ENCODE data around the gene RBMS3. TPM values are rescaled to one million over a fixed set of nuclear protein-coding genes. Genes with fewer than 3 reads are reported as not detected.

The RBMS3 gene
- total and polyA plus RNA-seq, 2 experiments from 2014 or later: 34.9 to 37.1 TPM

DNA sequence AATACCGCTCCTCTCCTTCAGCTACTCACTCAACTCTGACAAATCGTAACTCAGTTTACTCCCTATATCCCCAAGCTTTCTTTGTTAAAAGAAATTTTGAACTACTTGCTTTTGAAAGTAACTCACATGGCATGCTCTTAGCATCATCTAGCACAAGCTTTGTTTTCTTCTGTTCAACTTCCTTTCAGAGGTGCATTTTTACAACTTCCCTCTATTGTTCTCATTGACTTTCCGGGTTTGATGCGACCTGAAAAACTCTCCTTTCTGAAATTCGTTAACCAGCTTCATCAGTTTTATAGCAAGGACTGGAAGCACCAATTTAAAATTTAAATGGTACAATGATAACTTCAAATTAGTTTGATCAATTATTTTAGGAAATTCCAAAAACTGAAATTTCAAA lies 696.0 kb downstream of the RBMS3 start:
- Histone ChIP-seq H3K36me3 (replicated peaks; ENCODE audit: insufficient read depth, low read depth) (no peaks in the 10 kb centered on the region), H3K9me2 (replicated peaks; ENCODE audit: insufficient read depth) (no peaks in the 10 kb centered on the region), H3K4me3 (no peak overlapping the region), H2AFZ (no peak overlapping the region), H3K4me2 (no peak overlapping the region), H4K20me1 (ENCODE audit: insufficient read depth, poor library complexity, severe bottlenecking) (no peaks in the 10 kb centered on the region), H3K4me1 (ENCODE audit: insufficient read depth) (no peaks in the 10 kb centered on the region), H3K27ac (no peak overlapping the region), H3K27me3 (no peaks in the 10 kb centered on the region), H3K9me3 (ENCODE audit: low read depth) (no peaks in the 10 kb centered on the region), H3K79me2 (no peaks in the 10 kb centered on the region)
- no peak for DNase-seq (ENCODE audit: low spot score)
- TF ChIP-seq EZH2phosphoT487 (IDR thresholded peaks at IDR 0.05; ENCODE audit: low read depth, severe bottlenecking, unreplicated experiment) (no peak), EZH2 (IDR thresholded peaks at IDR 0.05; ENCODE audit: borderline replicate concordance) (no peak)
- TF ChIP-seq, protein P1, sequence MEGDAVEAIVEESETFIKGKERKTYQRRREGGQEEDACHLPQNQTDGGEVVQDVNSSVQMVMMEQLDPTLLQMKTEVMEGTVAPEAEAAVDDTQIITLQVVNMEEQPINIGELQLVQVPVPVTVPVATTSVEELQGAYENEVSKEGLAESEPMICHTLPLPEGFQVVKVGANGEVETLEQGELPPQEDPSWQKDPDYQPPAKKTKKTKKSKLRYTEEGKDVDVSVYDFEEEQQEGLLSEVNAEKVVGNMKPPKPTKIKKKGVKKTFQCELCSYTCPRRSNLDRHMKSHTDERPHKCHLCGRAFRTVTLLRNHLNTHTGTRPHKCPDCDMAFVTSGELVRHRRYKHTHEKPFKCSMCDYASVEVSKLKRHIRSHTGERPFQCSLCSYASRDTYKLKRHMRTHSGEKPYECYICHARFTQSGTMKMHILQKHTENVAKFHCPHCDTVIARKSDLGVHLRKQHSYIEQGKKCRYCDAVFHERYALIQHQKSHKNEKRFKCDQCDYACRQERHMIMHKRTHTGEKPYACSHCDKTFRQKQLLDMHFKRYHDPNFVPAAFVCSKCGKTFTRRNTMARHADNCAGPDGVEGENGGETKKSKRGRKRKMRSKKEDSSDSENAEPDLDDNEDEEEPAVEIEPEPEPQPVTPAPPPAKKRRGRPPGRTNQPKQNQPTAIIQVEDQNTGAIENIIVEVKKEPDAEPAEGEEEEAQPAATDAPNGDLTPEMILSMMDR (IDR thresholded peaks at IDR 0.05; ENCODE audit: poor library complexity): no peak
- 96% methylated on average over 5 of the region's 5 CpGs for WGBS (ENCODE audit: low lambda C conversion rate, missing lambda C conversion rate)

DNA sequence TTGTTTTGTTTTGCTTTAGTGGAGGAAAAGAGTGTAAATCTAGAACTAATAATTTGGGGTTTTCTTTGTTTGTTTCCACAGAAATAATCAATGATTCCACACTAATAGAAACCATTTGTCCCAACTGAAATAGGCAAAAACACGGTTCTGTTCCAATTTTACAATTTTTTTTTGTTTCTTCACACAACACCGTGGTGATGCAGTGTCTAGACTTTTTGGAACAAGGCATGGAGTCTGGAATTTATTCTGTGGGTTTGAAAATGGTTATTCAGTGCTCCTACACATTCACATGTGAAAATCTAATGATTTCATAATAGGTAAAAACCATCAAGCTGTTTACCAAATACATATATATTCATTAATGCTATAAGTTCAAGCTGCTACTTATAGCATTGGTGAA lies 696.5 kb downstream of the RBMS3 start:
- TF ChIP-seq EZH2 (IDR thresholded peaks at IDR 0.05; ENCODE audit: borderline replicate concordance): no peak
- TF ChIP-seq, protein P1 (IDR thresholded peaks at IDR 0.05; ENCODE audit: poor library complexity): no peak
- TF ChIP-seq EZH2phosphoT487 (IDR thresholded peaks at IDR 0.05; ENCODE audit: low read depth, severe bottlenecking, unreplicated experiment): no peak
- no peaks in the 10 kb centered on the region for H4K20me1 ChIP-seq (ENCODE audit: insufficient read depth, poor library complexity, severe bottlenecking)
- H3K9me3 ChIP-seq (ENCODE audit: low read depth): no peaks in the 10 kb centered on the region
- no peak overlapping the region for H3K27ac ChIP-seq
- no peaks in the 10 kb centered on the region for H3K36me3 ChIP-seq (replicated peaks; ENCODE audit: insufficient read depth, low read depth)
- H3K4me3 ChIP-seq: no peak overlapping the region
- no peak for DNase-seq (ENCODE audit: low spot score)
- H3K9me2 ChIP-seq (replicated peaks; ENCODE audit: insufficient read depth): no peaks in the 10 kb centered on the region
- H3K27me3 ChIP-seq: no peaks in the 10 kb centered on the region
- H2AFZ ChIP-seq: no peak overlapping the region
- H3K4me1 ChIP-seq (ENCODE audit: insufficient read depth): no peaks in the 10 kb centered on the region
- WGBS (ENCODE audit: low lambda C conversion rate, missing lambda C conversion rate): 85% methylated on average over 2 of the region's 2 CpGs
- no peaks in the 10 kb centered on the region for H3K79me2 ChIP-seq
- no peak overlapping the region for H3K4me2 ChIP-seq

DNA sequence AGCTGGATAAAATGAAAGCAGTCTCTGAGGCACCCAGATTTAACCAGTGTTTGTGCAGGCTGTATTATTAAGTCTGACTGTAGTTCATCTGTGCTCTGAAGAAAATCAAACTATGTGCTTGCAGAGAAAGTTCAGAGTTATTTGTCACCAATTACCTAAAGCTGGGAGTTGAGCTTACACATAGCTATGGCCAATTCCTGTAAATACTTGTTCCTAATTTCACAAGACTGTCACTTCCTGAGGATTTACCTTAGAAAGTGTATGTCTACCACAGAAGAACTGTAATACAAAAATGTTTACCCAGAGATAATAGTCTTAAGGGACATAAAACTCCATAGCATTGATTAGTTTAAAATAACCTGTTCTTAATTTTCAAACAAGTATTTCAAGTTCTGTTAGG lies 697.2 kb downstream of the RBMS3 start:
- H3K36me3 ChIP-seq (replicated peaks; ENCODE audit: insufficient read depth, low read depth): no peaks in the 10 kb centered on the region
- H3K27me3 ChIP-seq: no peaks in the 10 kb centered on the region
- no peaks in the 10 kb centered on the region for H3K9me3 ChIP-seq (ENCODE audit: low read depth)
- H4K20me1 ChIP-seq (ENCODE audit: insufficient read depth, poor library complexity, severe bottlenecking): no peaks in the 10 kb centered on the region
- H3K4me3 ChIP-seq: no peak overlapping the region
- peak overlapping the region; percentile 44 for H3K4me2 ChIP-seq
- no peak overlapping the region for H3K27ac ChIP-seq
- H3K9me2 ChIP-seq (replicated peaks; ENCODE audit: insufficient read depth): no peaks in the 10 kb centered on the region
- no peaks in the 10 kb centered on the region for H3K4me1 ChIP-seq (ENCODE audit: insufficient read depth)
- TF ChIP-seq EZH2phosphoT487 (IDR thresholded peaks at IDR 0.05; ENCODE audit: low read depth, severe bottlenecking, unreplicated experiment) (no peak), EZH2 (IDR thresholded peaks at IDR 0.05; ENCODE audit: borderline replicate concordance) (no peak)
- TF ChIP-seq, protein P1 (IDR thresholded peaks at IDR 0.05; ENCODE audit: poor library complexity): no peak
- H2AFZ ChIP-seq: no peak overlapping the region
- H3K79me2 ChIP-seq: no peaks in the 10 kb centered on the region
- DNase-seq (ENCODE audit: low spot score): no peak

DNA sequence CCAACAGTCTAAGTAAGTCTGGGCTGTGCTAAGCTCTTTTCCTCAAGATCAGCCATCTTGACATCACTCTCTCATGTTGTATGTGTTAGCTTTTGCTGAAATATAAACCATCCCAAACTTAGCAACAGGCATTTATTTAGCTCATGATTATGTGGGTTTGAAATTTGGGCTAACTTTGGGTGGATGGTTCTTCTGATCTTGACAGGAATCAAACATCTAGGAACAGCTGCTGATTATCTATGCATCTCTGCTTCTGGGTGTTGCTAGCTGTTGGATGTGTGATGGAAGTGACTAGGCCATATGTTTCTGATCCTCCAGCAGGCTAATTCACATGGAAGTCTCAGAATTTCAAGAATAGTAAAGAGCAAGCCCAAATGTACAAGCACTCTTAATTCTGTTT lies 710.3 kb downstream of the RBMS3 start:
- Histone ChIP-seq H3K79me2 (no peaks in the 10 kb centered on the region), H3K27me3 (no peaks in the 10 kb centered on the region), H4K20me1 (ENCODE audit: insufficient read depth, poor library complexity, severe bottlenecking) (no peaks in the 10 kb centered on the region), H3K9me3 (ENCODE audit: low read depth) (no peaks in the 10 kb centered on the region), H3K4me2 (no peak overlapping the region), H3K36me3 (replicated peaks; ENCODE audit: insufficient read depth, low read depth) (no peaks in the 10 kb centered on the region), H3K9me2 (replicated peaks; ENCODE audit: insufficient read depth) (no peaks in the 10 kb centered on the region), H3K4me1 (ENCODE audit: insufficient read depth) (peaks cover 6% of the 10 kb centered on the region), H3K4me3 (no peak overlapping the region), H2AFZ (no peak overlapping the region), H3K27ac (no peak overlapping the region)
- no peak for TF ChIP-seq EZH2 (IDR thresholded peaks at IDR 0.05; ENCODE audit: borderline replicate concordance)
- no peak for TF ChIP-seq EZH2phosphoT487 (IDR thresholded peaks at IDR 0.05; ENCODE audit: low read depth, severe bottlenecking, unreplicated experiment)
- TF ChIP-seq, protein P1 (IDR thresholded peaks at IDR 0.05; ENCODE audit: poor library complexity): no peak
- DNase-seq (ENCODE audit: low spot score): no peak

All from hepatocyte (in vitro differentiated cells).